HepG2 (cell line): ENCODE measurements around the gene DHCR7. TPM values are rescaled to one million over a fixed set of nuclear protein-coding genes. Genes with fewer than 3 reads are reported as not detected.

Experiments
- AGO1 ChIP-seq: fragments of 200-400 bp; formaldehyde crosslinking; IDR thresholded peaks from 2 replicates; pipeline ENCODE4 v1.6.1; 2017; ENCODE audit warnings: mild to moderate bottlenecking, low read depth, low read length, moderate library complexity; ENCODE audit not compliant: poor library complexity, severe bottlenecking
- ATM ChIP-seq: fragments of 450-650 bp; IDR thresholded peaks from 2 replicates; pipeline ENCODE4 v1.7.1; 2017; ENCODE audit warnings: mild to moderate bottlenecking, borderline replicate concordance
- DR1 ChIP-seq: sonication (generic); formaldehyde crosslinking; IDR thresholded peaks from 2 replicates; pipeline ENCODE4 v1.8.0; 2021; ENCODE audit warnings: mild to moderate bottlenecking, missing genetic modification reagents, inconsistent platforms
- EED ChIP-seq: sonication (generic); formaldehyde crosslinking; IDR thresholded peaks from 2 replicates; pipeline ENCODE4 v1.5.0; 2020; ENCODE audit warnings: mild to moderate bottlenecking, missing genetic modification reagents
- ELF1 ChIP-seq: sonication (generic); formaldehyde crosslinking; IDR thresholded peaks from 2 replicates; pipeline ENCODE4 v1.4.0; 2020; ENCODE audit warnings: missing genetic modification reagents
- GATA4 ChIP-seq: sonication (generic); IDR thresholded peaks from 2 replicates; pipeline ENCODE4 v1.6.1; 2016; ENCODE audit warnings: antibody characterized with exemption, low read depth, borderline replicate concordance
- GZF1 ChIP-seq: sonication (generic); formaldehyde crosslinking; IDR thresholded peaks from 2 replicates; pipeline ENCODE4 v1.5.1; 2020; ENCODE audit warnings: mild to moderate bottlenecking, missing genetic modification reagents
- IKZF4 ChIP-seq: sonication (generic); formaldehyde crosslinking; IDR thresholded peaks from 2 replicates; pipeline ENCODE4 v1.5.1; 2020; ENCODE audit warnings: borderline replicate concordance, mild to moderate bottlenecking, low read depth, missing genetic modification reagents; ENCODE audit errors: not compliant biosample characterization
- LCORL ChIP-seq, 2 experiments: fragments of 450-650 bp in 1 of 2; sonication (generic) in 1 of 2; formaldehyde crosslinking in 1 of 2; IDR thresholded peaks; 2 replicates each; pipeline versions ENCODE4 v1.5.0 to v1.6.1; 2017 to 2020; ENCODE audit warnings: antibody characterized with exemption in 1 of 2, missing genetic modification reagents in 1 of 2
- MAFK ChIP-seq, 2 experiments: IDR thresholded peaks in 1 of 2; conservative IDR thresholded peaks in 1 of 2; 2 replicates each; pipeline ENCODE4 v1.6.1; 2011; ENCODE audit warnings: improper control_type of control experiment in 2 of 2, low read length in 2 of 2
- MED1 ChIP-seq: sonication (generic); formaldehyde crosslinking; IDR thresholded peaks from 2 replicates; pipeline ENCODE4 v1.4.0; 2020; ENCODE audit warnings: missing genetic modification reagents
- MEIS2 ChIP-seq: sonication (generic); formaldehyde crosslinking; IDR thresholded peaks from 2 replicates; pipeline ENCODE4 v1.9.0; 2021; ENCODE audit warnings: mild to moderate bottlenecking, missing genetic modification reagents
- MYNN ChIP-seq: sonication (generic); formaldehyde crosslinking; IDR thresholded peaks from 2 replicates; pipeline ENCODE4 v1.4.0; 2020; ENCODE audit warnings: mild to moderate bottlenecking, low read depth, missing genetic modification reagents
- NFATC3 ChIP-seq: sonication (generic); formaldehyde crosslinking; IDR thresholded peaks from 2 replicates; pipeline ENCODE4 v1.5.1; 2020; ENCODE audit warnings: mild to moderate bottlenecking, missing genetic modification reagents
- NFKB2 ChIP-seq: sonication (generic); formaldehyde crosslinking; IDR thresholded peaks from 2 replicates; pipeline ENCODE4 v1.4.0; 2020; ENCODE audit warnings: missing genetic modification reagents, borderline replicate concordance
- PATZ1 ChIP-seq: sonication (generic); formaldehyde crosslinking; IDR thresholded peaks from 2 replicates; pipeline ENCODE4 v1.4.0; 2020; ENCODE audit warnings: missing genetic modification reagents
- PHF21A ChIP-seq: sonication (generic); formaldehyde crosslinking; IDR thresholded peaks from 2 replicates; pipeline ENCODE4 v1.5.0; 2020; ENCODE audit warnings: mild to moderate bottlenecking, missing genetic modification reagents
- REL ChIP-seq: sonication (generic); formaldehyde crosslinking; conservative IDR thresholded peaks from 2 replicates; pipeline ENCODE4 v1.8.0; 2022; ENCODE audit warnings: mild to moderate bottlenecking, missing genetic modification reagents, moderate library complexity
- SAFB2 ChIP-seq: sonication (generic); formaldehyde crosslinking; IDR thresholded peaks from 2 replicates; pipeline ENCODE4 v1.5.1; 2020; ENCODE audit warnings: missing genetic modification reagents, low read depth, mild to moderate bottlenecking, borderline replicate concordance
- XBP1 ChIP-seq: sonication (generic); formaldehyde crosslinking; IDR thresholded peaks from 2 replicates; pipeline ENCODE4 v1.5.0; 2020; ENCODE audit warnings: missing genetic modification reagents
- ZBTB8A ChIP-seq: sonication (generic); formaldehyde crosslinking; IDR thresholded peaks from 2 replicates; pipeline ENCODE4 v1.4.0; 2020; ENCODE audit warnings: mild to moderate bottlenecking, low read depth, missing genetic modification reagents, borderline replicate concordance
- ZNF264 ChIP-seq: sonication (generic); formaldehyde crosslinking; IDR thresholded peaks from 2 replicates; pipeline ENCODE4 v1.4.0; 2020; ENCODE audit warnings: missing genetic modification reagents
- ZNF446 ChIP-seq: sonication (generic); formaldehyde crosslinking; IDR thresholded peaks from 2 replicates; pipeline ENCODE4 v1.5.0; 2020; ENCODE audit warnings: mild to moderate bottlenecking, missing genetic modification reagents
- ZNF510 ChIP-seq: sonication (generic); formaldehyde crosslinking; IDR thresholded peaks from 2 replicates; pipeline ENCODE4 v1.4.0; 2020; ENCODE audit warnings: low read depth, mild to moderate bottlenecking, missing genetic modification reagents
- polyA plus RNA-seq, 8 experiments: library from polyadenylated mRNA; depleted of rRNA in 3 of 8; stranded (reverse) in 7 of 8; unstranded in 1 of 8; fragments of >200 nt; fragmentation: Illumina TruSeq in 4 of 8; extraction: Trizol in 4 of 8; gene quantifications; 2 replicates each; pipeline versions ENCODE4 v1.2.1 to v1.2.3, GENCODE V29; 2011 to 2016; ENCODE audit warnings: low read depth in 4 of 8, missing spikeins in 1 of 8, mixed read lengths in 1 of 8; ENCODE audit not compliant: insufficient read depth in 1 of 8
- total RNA-seq, 5 experiments: library from RNA; depleted of rRNA; stranded (reverse); fragments of >200 nt; fragmentation: Illumina TruSeq; extraction: Trizol; gene quantifications; 2 replicates each; pipeline ENCODE4 v1.2.3, GENCODE V29; 2016; ENCODE audit warnings: low read depth in 1 of 5
- TF ChIP-seq, protein P1 (sequence below): sonication (generic); formaldehyde crosslinking; IDR thresholded peaks from 2 replicates; pipeline ENCODE4 v1.9.0; 2021; ENCODE audit warnings: missing genetic modification reagents, borderline replicate concordance

Gene DHCR7
- total and polyA plus RNA-seq, 2 of the 13 experiments (the other 11 are each of a cell fraction or from before 2014, with no cell fraction given) = 96.0 to 143 TPM

GRCh38 chr11:71453037-71453917 lies 5.1 kb upstream of the DHCR7 start, which contains the start of gene NADSYN1 (continued):
- TF ChIP-seq NFATC3 (CRISPR knock-in tag) = no peak
- TF ChIP-seq REL (CRISPR knock-in tag) = 0 out of 2 replicates have a peak, but pooled peaks have one; percentile 50
- no peak for TF ChIP-seq ATM
- TF ChIP-seq PHF21A (CRISPR knock-in tag) = peak; percentile 54
- TF ChIP-seq PATZ1 (CRISPR knock-in tag) = peak; percentile 34; the same call in 1 of the 2 replicates
- no peak for TF ChIP-seq DR1 (CRISPR knock-in tag)
- no peak for TF ChIP-seq XBP1 (CRISPR knock-in tag)
- TF ChIP-seq SAFB2 (CRISPR knock-in tag) = peak; percentile 88; the same call in 1 of the 2 replicates
- TF ChIP-seq IKZF4 (CRISPR knock-in tag) = peak; percentile 1
- no peak for TF ChIP-seq ZNF264 (CRISPR knock-in tag)
- TF ChIP-seq MED1 (CRISPR knock-in tag) = peak; percentile 58
- peak; percentile 75 for TF ChIP-seq AGO1
- TF ChIP-seq EED (CRISPR knock-in tag) = 0 out of 2 replicates have a peak, but pooled peaks have one; percentile 14
- no peak for TF ChIP-seq GATA4
- no peak for TF ChIP-seq MYNN (CRISPR knock-in tag)
- 0 out of 2 replicates have a peak, but pooled peaks have one; percentile 23 for TF ChIP-seq ZNF510 (CRISPR knock-in tag)
- TF ChIP-seq ZNF446 (CRISPR knock-in tag) = no peak; the same call in 1 of the 2 replicates
- TF ChIP-seq MAFK (conservative IDR thresholded peaks at IDR 0.05 in 1 of 2, IDR thresholded peaks at IDR 0.05 in 1 of 2; ENCODE audit: low read length in 2 of 2) = no peak
- TF ChIP-seq ELF1 = peak; percentile 91
- TF ChIP-seq, protein P1, sequence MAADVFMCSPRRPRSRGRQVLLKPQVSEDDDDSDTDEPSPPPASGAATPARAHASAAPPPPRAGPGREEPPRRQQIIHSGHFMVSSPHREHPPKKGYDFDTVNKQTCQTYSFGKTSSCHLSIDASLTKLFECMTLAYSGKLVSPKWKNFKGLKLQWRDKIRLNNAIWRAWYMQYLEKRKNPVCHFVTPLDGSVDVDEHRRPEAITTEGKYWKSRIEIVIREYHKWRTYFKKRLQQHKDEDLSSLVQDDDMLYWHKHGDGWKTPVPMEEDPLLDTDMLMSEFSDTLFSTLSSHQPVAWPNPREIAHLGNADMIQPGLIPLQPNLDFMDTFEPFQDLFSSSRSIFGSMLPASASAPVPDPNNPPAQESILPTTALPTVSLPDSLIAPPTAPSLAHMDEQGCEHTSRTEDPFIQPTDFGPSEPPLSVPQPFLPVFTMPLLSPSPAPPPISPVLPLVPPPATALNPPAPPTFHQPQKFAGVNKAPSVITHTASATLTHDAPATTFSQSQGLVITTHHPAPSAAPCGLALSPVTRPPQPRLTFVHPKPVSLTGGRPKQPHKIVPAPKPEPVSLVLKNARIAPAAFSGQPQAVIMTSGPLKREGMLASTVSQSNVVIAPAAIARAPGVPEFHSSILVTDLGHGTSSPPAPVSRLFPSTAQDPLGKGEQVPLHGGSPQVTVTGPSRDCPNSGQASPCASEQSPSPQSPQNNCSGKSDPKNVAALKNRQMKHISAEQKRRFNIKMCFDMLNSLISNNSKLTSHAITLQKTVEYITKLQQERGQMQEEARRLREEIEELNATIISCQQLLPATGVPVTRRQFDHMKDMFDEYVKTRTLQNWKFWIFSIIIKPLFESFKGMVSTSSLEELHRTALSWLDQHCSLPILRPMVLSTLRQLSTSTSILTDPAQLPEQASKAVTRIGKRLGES = no peak
- TF ChIP-seq LCORL (IDR thresholded peaks at IDR 0.05) = no peak
- TF ChIP-seq LCORL (CRISPR knock-in tag; IDR thresholded peaks at IDR 0.05) = peak; percentile 58; the same call in 1 of the 2 replicates
- no peak for TF ChIP-seq GZF1 (CRISPR knock-in tag)
- TF ChIP-seq ZBTB8A (CRISPR knock-in tag) = no peak; the same call in 1 of the 2 replicates
- 0 out of 2 replicates have a peak, but pooled peaks have one; percentile 36 for TF ChIP-seq MEIS2 (CRISPR knock-in tag)
- TF ChIP-seq NFKB2 (CRISPR knock-in tag) = no peak
